Esophagus muscularis mucosa (tissue), 4 donors: ENCODE measurements around the gene RNU6-1. TPM values are rescaled to one million over a fixed set of nuclear protein-coding genes. Genes with fewer than 3 reads are reported as not detected.

Experiments used
- DNase-seq: peaks from one replicate; pipeline ENCODE4 v3.0.0-alpha.2; 2017; ENCODE audit errors: extremely low spot score
- H3K27ac ChIP-seq, 4 donors: fragments of 200-600 bp; sonication (generic); replicated peaks in 1 of 4; 1 replicate in 3 of 4; 2 replicates in 1 of 4; pipeline ENCODE4 v1.5.1; 2016 to 2019; ENCODE audit warnings: mild to moderate bottlenecking in 1 of 4
- H3K27me3 ChIP-seq, 4 donors: fragments of 200-600 bp; sonication (generic); one replicate each; pipeline versions ENCODE4 v1.5.1 to v1.6.0; 2016 to 2019
- H3K36me3 ChIP-seq, 4 donors: fragments of 200-600 bp; sonication (generic); one replicate each; pipeline ENCODE4 v1.5.1; 2016 to 2019
- H3K4me1 ChIP-seq, 4 donors: fragments of 200-600 bp; sonication (generic); one replicate each; pipeline ENCODE4 v1.5.1; 2016 to 2019
- H3K4me3 ChIP-seq, 4 donors: fragments of 200-600 bp; sonication (generic); 1 replicate in 2 of 4; 2 replicates in 2 of 4; pipeline ENCODE4 v1.5.1; 2016 to 2019; ENCODE audit warnings: mild to moderate bottlenecking in 4 of 4, moderate library complexity in 1 of 4
- H3K9me3 ChIP-seq, 4 donors: fragments of 200-600 bp; sonication (generic); 1 replicate in 3 of 4; 2 replicates in 1 of 4; pipeline ENCODE4 v1.5.1; 2016 to 2019
- CTCF ChIP-seq, 3 experiments: fragments of 200-600 bp in 2 of 3; fragments of 450-650 bp in 1 of 3; sonication (generic) in 2 of 3; IDR thresholded peaks; one replicate each; pipeline ENCODE4 v1.5.1; 2017 to 2019; ENCODE audit warnings: antibody characterized with exemption in 3 of 3, mild to moderate bottlenecking in 2 of 3, moderate library complexity in 1 of 3
- EP300 ChIP-seq: sonication (generic); formaldehyde crosslinking; IDR thresholded peaks from one replicate; pipeline ENCODE4 v1.6.1; 2017; ENCODE audit warnings: antibody characterized with exemption
- POLR2A ChIP-seq: fragments of 450-650 bp; IDR thresholded peaks from one replicate; pipeline ENCODE4 v1.6.1; 2017; ENCODE audit warnings: antibody characterized with exemption, moderate library complexity, mild to moderate bottlenecking, low read depth
- POLR2AphosphoS5 ChIP-seq, 2 donors: sonication (generic); formaldehyde crosslinking; IDR thresholded peaks; one replicate each; pipeline ENCODE4 v1.6.1; 2017; ENCODE audit warnings: antibody characterized with exemption in 2 of 2
- WGBS: methylation state at CpG from one replicate; pipeline ENCODE4 v1.1.5; 2018; 5-methylcytosine and 5-hydroxymethylcytosine counted together
- intact Hi-C: fragments of 100-400 bp; cut with DNase I; formaldehyde crosslinking; loops from one replicate; pipeline ENCODE4 v1.15.1; 2023
- total RNA-seq, 4 donors: library from RNA; depleted of rRNA; stranded (reverse); fragments of >200 nt; gene quantifications; one replicate each; pipeline versions ENCODE4 v1.1.0 to v1.2.1, GENCODE V29; 2016

The RNU6-1 gene
- total RNA-seq, 4 donors from 2014 or later, result not detected

- H3K4me1 ChIP-seq, result peaks cover 0 to 10% (median 2%) of the 10 kb centered on the region in 4 donors
- no peak overlapping the region for H3K27ac ChIP-seq
- no peaks in the 10 kb centered on the region for H3K27me3 ChIP-seq
- H3K4me3 ChIP-seq, result no peak overlapping the region
- 90% methylated on average over 3 of the region's 3 CpGs for WGBS
- H3K36me3 ChIP-seq, result no peaks in the 10 kb centered on the region
- TF ChIP-seq POLR2A (no peak), CTCF (IDR thresholded peaks at IDR 0.05) (no peak), EP300 (no peak), POLR2AphosphoS5 (IDR thresholded peaks at IDR 0.05) (no peak)
- H3K9me3 ChIP-seq, result peaks cover 0 to 8% (median 0%) of the 10 kb centered on the region in 4 donors
- no peak for DNase-seq
- intact Hi-C loops, result no loop called here
Measured at GRCh38 chr15:67869701-67870100, 29.9 kb upstream of the RNU6-1 start.

- H3K4me1 ChIP-seq, result peaks cover 11 to 26% (median 17%) of the 10 kb centered on the region in 4 donors
- no peak for DNase-seq
- peaks cover 0 to 5% (median 0%) of the 10 kb centered on the region in 4 donors for H3K27me3 ChIP-seq
- 67% methylated on average over 4 of the region's 4 CpGs for WGBS
- no peak overlapping the region for H3K27ac ChIP-seq
- no peaks in the 10 kb centered on the region for H3K9me3 ChIP-seq
- TF ChIP-seq POLR2A (no peak), CTCF (IDR thresholded peaks at IDR 0.05) (no peak)
- no peak overlapping the region for H3K4me3 ChIP-seq
- no peaks in the 10 kb centered on the region for H3K36me3 ChIP-seq
- intact Hi-C loops, result no loop called here
Measured at GRCh38 chr15:67865766-67866165, 25.9 kb upstream of the RNU6-1 start.

- TF ChIP-seq CTCF (IDR thresholded peaks at IDR 0.05), result no peak
- TF ChIP-seq POLR2AphosphoS5 (IDR thresholded peaks at IDR 0.05), result no peak
- TF ChIP-seq EP300, result no peak
- no peak for TF ChIP-seq POLR2A
- intact Hi-C loops, result no loop called here
- DNase-seq, result no peak
- Histone ChIP-seq H3K9me3 (no peaks in the 10 kb centered on the region), H3K27me3 (peaks cover 0 to 5% (median 0%) of the 10 kb centered on the region in 4 donors), H3K4me1 (peaks cover 11 to 26% (median 17%) of the 10 kb centered on the region in 4 donors), H3K36me3 (no peaks in the 10 kb centered on the region), H3K4me3 (no peak overlapping the region), H3K27ac (no peak overlapping the region)
- WGBS, result 53% methylated on average over 3 of the region's 3 CpGs
Measured at GRCh38 chr15:67865331-67865730, 25.5 kb upstream of the RNU6-1 start.

- Histone ChIP-seq H3K9me3 (no peaks in the 10 kb centered on the region), H3K4me1 (peaks cover 11 to 26% (median 17%) of the 10 kb centered on the region in 4 donors), H3K4me3 (peak overlapping the region; percentile 46 to 58 (median 52)), H3K27ac (peak overlapping the region; percentile 59 to 73 (median 69)), H3K36me3 (no peaks in the 10 kb centered on the region), H3K27me3 (peaks cover 0 to 5% (median 0%) of the 10 kb centered on the region in 4 donors)
- DNase-seq, result no peak
- WGBS, result 0% methylated on average over 2 of the region's 41 CpGs
- TF ChIP-seq EP300 (no peak), CTCF (IDR thresholded peaks at IDR 0.05) (peak; percentile 94 to 99 (median 98)), POLR2AphosphoS5 (IDR thresholded peaks at IDR 0.05) (peak; percentile 49 to 77), POLR2A (no peak)
- intact Hi-C loops, result loop anchor here (2.0 to 5.0 kb wide), 4 partner anchors 99 to 347 kb away; no protein-coding TSS in a partner anchor
Measured at GRCh38 chr15:67863442-67863987, 23.7 kb upstream of the RNU6-1 start.
